ENCODE data around the gene RAB2B.

Gene RAB2B

GRCh38 chr14:21503376-21503775 lies 26.6 kb upstream of the RAB2B start:
- H3K27ac ChIP-seq, result no peak overlapping the region

GRCh38 chr14:21501568-21501967 lies 24.8 kb upstream of the RAB2B start:
- no peak for TF ChIP-seq CTCF (conservative IDR thresholded peaks at IDR 0.05)
- no peak for TF ChIP-seq ZFX (IDR thresholded peaks at IDR 0.05)
- H3K27ac ChIP-seq, result no peak overlapping the region

More at GRCh38 chr14:21503376-21503775, 26.6 kb upstream of the RAB2B start:
- TF ChIP-seq ZFX (IDR thresholded peaks at IDR 0.05), result no peak
- no peak for TF ChIP-seq CTCF (conservative IDR thresholded peaks at IDR 0.05)

GRCh38 chr14:21498540-21499526 lies 22.1 kb upstream of the RAB2B start:
- no peak for TF ChIP-seq ZFX (IDR thresholded peaks at IDR 0.05)
- TF ChIP-seq CTCF (conservative IDR thresholded peaks at IDR 0.05), result peak; percentile 63
- H3K27ac ChIP-seq, result no peak overlapping the region

- H3K27ac ChIP-seq, result no peak overlapping the region
- TF ChIP-seq CTCF (conservative IDR thresholded peaks at IDR 0.05), result no peak
- no peak for TF ChIP-seq ZFX (IDR thresholded peaks at IDR 0.05)
These were observed 19.7 kb upstream of the RAB2B start for GRCh38 chr14:21496453-21496852.

- H3K27ac ChIP-seq, result no peak overlapping the region
- TF ChIP-seq CTCF (conservative IDR thresholded peaks at IDR 0.05) (no peak), ZFX (IDR thresholded peaks at IDR 0.05) (no peak)
These were observed 18.4 kb upstream of the RAB2B start for GRCh38 chr14:21494902-21495762.

- no peak for TF ChIP-seq CTCF (conservative IDR thresholded peaks at IDR 0.05)
- no peak for TF ChIP-seq ZFX (IDR thresholded peaks at IDR 0.05)
- no peak overlapping the region for H3K27ac ChIP-seq
These were observed 9.9 kb upstream of the RAB2B start for GRCh38 chr14:21486640-21487087.

Data from C4-2B (cell line).